Liver (tissue), 3 donors: ENCODE measurements around the gene CFAP65.

Experiments
- GABPA ChIP-seq, 2 donors: IDR thresholded peaks in 1 of 2; conservative IDR thresholded peaks in 1 of 2; 2 replicates each; pipeline ENCODE4 v1.6.1; 2016; ENCODE audit warnings: antibody characterized with exemption in 2 of 2, mild to moderate bottlenecking in 1 of 2, moderate library complexity in 1 of 2
- HNF4A ChIP-seq, 2 donors: conservative IDR thresholded peaks; 2 replicates each; pipeline ENCODE4 v1.6.1; 2016; ENCODE audit warnings: antibody characterized with exemption in 2 of 2, mild to moderate bottlenecking in 2 of 2
- SP1 ChIP-seq: IDR thresholded peaks from 2 replicates; pipeline ENCODE4 v1.6.1; 2018; ENCODE audit warnings: antibody characterized with exemption, mild to moderate bottlenecking
- TF ChIP-seq, protein P1 (sequence below): fragments of 150-350 bp; IDR thresholded peaks from 2 replicates; pipeline ENCODE4 v1.5.1; 2017; ENCODE audit warnings: improper control_type of control experiment, low read depth, low read length; ENCODE audit not compliant: missing input control
- TF ChIP-seq, protein P2 (sequence below): IDR thresholded peaks from 2 replicates; pipeline ENCODE4 v1.6.1; 2016; ENCODE audit warnings: antibody characterized with exemption, mild to moderate bottlenecking
- TF ChIP-seq, protein P3 (sequence below): IDR thresholded peaks from 2 replicates; pipeline ENCODE4 v1.6.1; 2016; ENCODE audit warnings: antibody characterized with exemption
- donor health status: healthy.
- donor health status: healthy.

DNA sequence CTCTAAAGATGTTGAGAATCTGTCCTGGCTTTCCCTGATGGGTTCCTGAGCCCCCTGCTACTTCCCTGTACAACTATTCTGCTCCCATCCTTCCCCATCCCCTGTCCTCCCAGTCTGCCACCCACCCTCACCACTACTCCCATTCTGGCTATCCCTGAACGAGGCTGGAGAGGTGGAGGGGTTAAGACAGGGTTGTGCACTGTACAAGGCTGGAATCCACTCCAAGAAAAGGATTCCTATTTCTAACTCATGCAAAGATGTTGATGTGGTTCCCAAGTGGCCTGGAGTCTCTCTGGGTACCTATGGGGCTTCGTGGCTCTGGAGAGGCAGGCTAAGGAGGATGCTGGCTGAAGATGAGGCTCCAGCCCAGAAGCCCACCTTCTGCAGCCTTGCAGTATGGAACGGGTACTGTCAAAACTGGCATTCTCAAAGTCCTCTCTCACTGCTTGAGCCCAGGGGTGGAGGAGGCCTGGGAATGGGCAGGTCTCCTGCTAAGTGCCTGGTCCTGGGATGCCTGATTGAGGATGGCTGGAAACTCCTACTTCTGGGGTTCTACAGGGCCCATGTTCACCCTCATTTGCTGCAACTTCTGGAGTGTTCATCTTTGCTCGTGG lies 55.1 kb downstream of the CFAP65 start:
- TF ChIP-seq, protein P1, sequence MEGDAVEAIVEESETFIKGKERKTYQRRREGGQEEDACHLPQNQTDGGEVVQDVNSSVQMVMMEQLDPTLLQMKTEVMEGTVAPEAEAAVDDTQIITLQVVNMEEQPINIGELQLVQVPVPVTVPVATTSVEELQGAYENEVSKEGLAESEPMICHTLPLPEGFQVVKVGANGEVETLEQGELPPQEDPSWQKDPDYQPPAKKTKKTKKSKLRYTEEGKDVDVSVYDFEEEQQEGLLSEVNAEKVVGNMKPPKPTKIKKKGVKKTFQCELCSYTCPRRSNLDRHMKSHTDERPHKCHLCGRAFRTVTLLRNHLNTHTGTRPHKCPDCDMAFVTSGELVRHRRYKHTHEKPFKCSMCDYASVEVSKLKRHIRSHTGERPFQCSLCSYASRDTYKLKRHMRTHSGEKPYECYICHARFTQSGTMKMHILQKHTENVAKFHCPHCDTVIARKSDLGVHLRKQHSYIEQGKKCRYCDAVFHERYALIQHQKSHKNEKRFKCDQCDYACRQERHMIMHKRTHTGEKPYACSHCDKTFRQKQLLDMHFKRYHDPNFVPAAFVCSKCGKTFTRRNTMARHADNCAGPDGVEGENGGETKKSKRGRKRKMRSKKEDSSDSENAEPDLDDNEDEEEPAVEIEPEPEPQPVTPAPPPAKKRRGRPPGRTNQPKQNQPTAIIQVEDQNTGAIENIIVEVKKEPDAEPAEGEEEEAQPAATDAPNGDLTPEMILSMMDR = no peak
- no peak for TF ChIP-seq HNF4A (conservative IDR thresholded peaks at IDR 0.05)
- TF ChIP-seq, protein P2, sequence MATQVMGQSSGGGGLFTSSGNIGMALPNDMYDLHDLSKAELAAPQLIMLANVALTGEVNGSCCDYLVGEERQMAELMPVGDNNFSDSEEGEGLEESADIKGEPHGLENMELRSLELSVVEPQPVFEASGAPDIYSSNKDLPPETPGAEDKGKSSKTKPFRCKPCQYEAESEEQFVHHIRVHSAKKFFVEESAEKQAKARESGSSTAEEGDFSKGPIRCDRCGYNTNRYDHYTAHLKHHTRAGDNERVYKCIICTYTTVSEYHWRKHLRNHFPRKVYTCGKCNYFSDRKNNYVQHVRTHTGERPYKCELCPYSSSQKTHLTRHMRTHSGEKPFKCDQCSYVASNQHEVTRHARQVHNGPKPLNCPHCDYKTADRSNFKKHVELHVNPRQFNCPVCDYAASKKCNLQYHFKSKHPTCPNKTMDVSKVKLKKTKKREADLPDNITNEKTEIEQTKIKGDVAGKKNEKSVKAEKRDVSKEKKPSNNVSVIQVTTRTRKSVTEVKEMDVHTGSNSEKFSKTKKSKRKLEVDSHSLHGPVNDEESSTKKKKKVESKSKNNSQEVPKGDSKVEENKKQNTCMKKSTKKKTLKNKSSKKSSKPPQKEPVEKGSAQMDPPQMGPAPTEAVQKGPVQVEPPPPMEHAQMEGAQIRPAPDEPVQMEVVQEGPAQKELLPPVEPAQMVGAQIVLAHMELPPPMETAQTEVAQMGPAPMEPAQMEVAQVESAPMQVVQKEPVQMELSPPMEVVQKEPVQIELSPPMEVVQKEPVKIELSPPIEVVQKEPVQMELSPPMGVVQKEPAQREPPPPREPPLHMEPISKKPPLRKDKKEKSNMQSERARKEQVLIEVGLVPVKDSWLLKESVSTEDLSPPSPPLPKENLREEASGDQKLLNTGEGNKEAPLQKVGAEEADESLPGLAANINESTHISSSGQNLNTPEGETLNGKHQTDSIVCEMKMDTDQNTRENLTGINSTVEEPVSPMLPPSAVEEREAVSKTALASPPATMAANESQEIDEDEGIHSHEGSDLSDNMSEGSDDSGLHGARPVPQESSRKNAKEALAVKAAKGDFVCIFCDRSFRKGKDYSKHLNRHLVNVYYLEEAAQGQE = no peak
- no peak for TF ChIP-seq SP1
- TF ChIP-seq, protein P3, sequence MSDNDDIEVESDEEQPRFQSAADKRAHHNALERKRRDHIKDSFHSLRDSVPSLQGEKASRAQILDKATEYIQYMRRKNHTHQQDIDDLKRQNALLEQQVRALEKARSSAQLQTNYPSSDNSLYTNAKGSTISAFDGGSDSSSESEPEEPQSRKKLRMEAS = no peak
- no peak for TF ChIP-seq GABPA (IDR thresholded peaks at IDR 0.05 in 1 of 2, conservative IDR thresholded peaks at IDR 0.05 in 1 of 2)
